HCT116 (cell line): ENCODE results near the gene NHLH1. TPM values are rescaled to one million over a fixed set of nuclear protein-coding genes. Genes with fewer than 3 reads are reported as not detected.

Experiments
- ATAC-seq: fragments of 200-7000 bp; cut with Tn5 transposase; 2 replicates; pipeline ENCODE4 v1.9.1; 2020; ENCODE audit warnings: mild to moderate bottlenecking, moderate library complexity
- BruUV-seq: library from RNA; stranded (reverse); fragments of 400-500 nt; replicated peaks from 2 replicates; lab custom pipeline; 2021; lab: Mats Ljungman, UMichigan
- CTCF ChIA-PET: fragments of 300-600 bp; sonication (Branson Sonifier 250); formaldehyde crosslinking; loops from one replicate; lab custom pipeline; 2021; ENCODE audit warnings: antibody characterized with exemption; lab: Charles Lee
- POLR2A ChIA-PET: fragments of 300-600, 350-600 bp; sonication (Branson Sonifier 250); formaldehyde crosslinking; loops from one replicate; lab custom pipeline; 2021; ENCODE audit warnings: antibody characterized with exemption; lab: Charles Lee
- RAD21 ChIA-PET, 2 experiments: fragments of 300-600 bp; sonication (Branson Sonifier 250); formaldehyde crosslinking; loops; one replicate each; lab custom pipeline; 2023; ENCODE audit warnings: low total read pairs in 2 of 2; ENCODE audit not compliant: uncharacterized antibody in 2 of 2, unreplicated experiment in 2 of 2, low non-redundant PET in 1 of 2; lab: Charles Lee
- DNase-seq: peaks from one replicate; pipeline ENCODE4 v3.0.0-alpha.2; 2010; ENCODE audit warnings: low read depth, low spot score
- H2AFZ ChIP-seq: fragments of 200-600 bp; shearing (Covaris generic), sonication (generic); 2 replicates; pipeline ENCODE4 v1.6.1; 2017; ENCODE audit warnings: low read depth, mixed run types, mixed read lengths, antibody characterized with exemption, low read length; ENCODE audit not compliant: poor library complexity, severe bottlenecking
- H3K27ac ChIP-seq: 2 replicates; pipeline ENCODE4 v1.5.1; 2012; ENCODE audit warnings: low read depth, low read length
- H3K27me3 ChIP-seq: fragments of 200-600 bp; sonication (generic); 2 replicates; pipeline ENCODE4 v1.6.1; 2016; ENCODE audit warnings: mixed run types, low read length, mixed read lengths; ENCODE audit not compliant: insufficient read depth
- H3K36me3 ChIP-seq, 2 experiments: fragments of 200-500 bp in 1 of 2; fragments of 200-600 bp in 1 of 2; sonication (Bioruptor generic) in 1 of 2; sonication (generic) in 1 of 2; 2 replicates each; pipeline versions ENCODE4 v1.5.1 to v1.6.1; 2014 to 2016; ENCODE audit warnings: low read length in 2 of 2, inconsistent platforms in 1 of 2, mixed read lengths in 1 of 2, mixed run types in 1 of 2; ENCODE audit not compliant: insufficient read depth in 2 of 2, control insufficient read depth in 1 of 2
- H3K4me1 ChIP-seq, 2 experiments: fragments of 200-600 bp in 1 of 2; sonication (generic) in 1 of 2; 2 replicates each; pipeline versions ENCODE4 v1.5.1 to v1.6.1; 2012 to 2017; ENCODE audit warnings: low read length in 2 of 2, inconsistent platforms in 1 of 2, mild to moderate bottlenecking in 1 of 2, mixed read lengths in 1 of 2, mixed run types in 1 of 2, moderate library complexity in 1 of 2; ENCODE audit not compliant: insufficient read depth in 2 of 2, control insufficient read depth in 1 of 2
- H3K4me2 ChIP-seq: fragments of 200-600 bp; sonication (generic); 2 replicates; pipeline ENCODE4 v1.6.1; 2017; ENCODE audit warnings: mixed run types, low read length, mixed read lengths
- H3K4me3 ChIP-seq, 2 experiments: fragments of 200-600 bp in 1 of 2; sonication (generic) in 1 of 2; replicated peaks in 1 of 2; 2 replicates each; pipeline ENCODE4 v1.5.1; 2011 to 2016; ENCODE audit warnings: low read length in 2 of 2, control low read depth in 1 of 2, low read depth in 1 of 2, mild to moderate bottlenecking in 1 of 2, mixed read lengths in 1 of 2, mixed run types in 1 of 2
- H3K79me2 ChIP-seq: fragments of 200-600 bp; sonication (generic); 2 replicates; pipeline ENCODE4 v1.6.1; 2017; ENCODE audit warnings: mild to moderate bottlenecking, mixed run types, low read length, moderate library complexity, mixed read lengths; ENCODE audit not compliant: insufficient read depth
- H3K9ac ChIP-seq: fragments of 200-600 bp; sonication (generic); 2 replicates; pipeline ENCODE4 v1.6.1; 2016; ENCODE audit warnings: low read length, mixed read lengths
- H3K9me2 ChIP-seq: fragments of 200-600 bp; sonication (generic), shearing (Covaris generic); 2 replicates; pipeline ENCODE4 v1.6.1; 2017; ENCODE audit warnings: mixed run types, mild to moderate bottlenecking, moderate library complexity; ENCODE audit not compliant: insufficient read depth
- H3K9me3 ChIP-seq, 2 experiments: fragments of 200-500 bp in 1 of 2; fragments of 200-600 bp in 1 of 2; sonication (Bioruptor generic) in 1 of 2; sonication (generic) in 1 of 2; 2 replicates each; pipeline ENCODE4 v1.6.1; 2014 to 2017; ENCODE audit warnings: low read length in 2 of 2, mixed read lengths in 2 of 2, inconsistent platforms in 1 of 2, low read depth in 1 of 2, mild to moderate bottlenecking in 1 of 2, mixed run types in 1 of 2, moderate library complexity in 1 of 2; ENCODE audit not compliant: control insufficient read depth in 1 of 2, insufficient read depth in 1 of 2
- H4K20me1 ChIP-seq: fragments of 200-600 bp; sonication (generic), shearing (Covaris generic); 2 replicates; pipeline ENCODE4 v1.6.1; 2017; ENCODE audit warnings: mixed run types, mild to moderate bottlenecking, moderate library complexity; ENCODE audit not compliant: insufficient read depth
- CBX3 ChIP-seq: IDR thresholded peaks from 2 replicates; pipeline ENCODE4 v1.6.1; 2012; ENCODE audit warnings: low read depth
- ELF1 ChIP-seq: IDR thresholded peaks from 2 replicates; pipeline ENCODE4 v1.6.1; 2012; ENCODE audit warnings: low read depth, borderline replicate concordance
- FOSL1 ChIP-seq: IDR thresholded peaks from 2 replicates; pipeline ENCODE4 v1.6.1; 2012; ENCODE audit warnings: low read depth
- POLR2AphosphoS5 ChIP-seq: IDR thresholded peaks from 2 replicates; pipeline ENCODE4 v1.6.1; 2011; ENCODE audit warnings: mild to moderate bottlenecking, low read depth, low read length, moderate library complexity
- SP1 ChIP-seq: IDR thresholded peaks from 2 replicates; pipeline ENCODE4 v1.6.1; 2012; ENCODE audit warnings: low read depth
- SRF ChIP-seq: IDR thresholded peaks from 2 replicates; pipeline ENCODE4 v1.6.1; 2012; ENCODE audit warnings: low read depth
- TCF7L2 ChIP-seq: IDR thresholded peaks from 2 replicates; pipeline ENCODE4 v1.7.0; 2011; ENCODE audit warnings: borderline replicate concordance, inconsistent platforms; ENCODE audit not compliant: insufficient read depth, insufficient read length; ENCODE audit errors: extremely low read depth
- ZNF274 ChIP-seq: fragments of 200-500 bp; sonication (Bioruptor generic); IDR thresholded peaks from 2 replicates; pipeline ENCODE4 v1.6.1; 2014; ENCODE audit warnings: mild to moderate bottlenecking, low read depth, low read length, inconsistent platforms
- intact Hi-C: fragments of 100-400 bp; cut with micrococcal nuclease; formaldehyde crosslinking; loops from 2 replicates; pipeline ENCODE4 v1.10.0; 2022
- total RNA-seq: library from RNA; stranded (reverse); gene quantifications from one replicate; pipeline ENCODE4 v1.2.1, GENCODE V29; 2021; ENCODE audit not compliant: unreplicated experiment
- TF ChIP-seq, protein P1 (sequence below), 3 experiments: fragments of 200-600 bp in 1 of 3; sonication (generic) in 1 of 3; IDR thresholded peaks in 2 of 3; conservative IDR thresholded peaks in 1 of 3; 2 replicates each; pipeline ENCODE4 v1.5.1; 2012 to 2017; ENCODE audit warnings: low read depth in 2 of 3, low read length in 2 of 3, antibody characterized with exemption in 1 of 3, borderline replicate concordance in 1 of 3, control low read depth in 1 of 3, mild to moderate bottlenecking in 1 of 3, mixed read lengths in 1 of 3, mixed run types in 1 of 3, moderate library complexity in 1 of 3; ENCODE audit not compliant: insufficient read depth in 1 of 3
- TF ChIP-seq, protein P2 (sequence below): IDR thresholded peaks from 2 replicates; pipeline ENCODE4 v1.6.1; 2011; ENCODE audit warnings: mild to moderate bottlenecking, low read length, moderate library complexity; ENCODE audit not compliant: insufficient replicate concordance; ENCODE audit errors: extremely low read depth
- TF ChIP-seq, protein P3 (sequence below): IDR thresholded peaks from 2 replicates; pipeline ENCODE4 v1.6.1; 2012

Gene NHLH1
- total RNA-seq, 1 experiment from 2014 or later = 0.12 TPM

DNA sequence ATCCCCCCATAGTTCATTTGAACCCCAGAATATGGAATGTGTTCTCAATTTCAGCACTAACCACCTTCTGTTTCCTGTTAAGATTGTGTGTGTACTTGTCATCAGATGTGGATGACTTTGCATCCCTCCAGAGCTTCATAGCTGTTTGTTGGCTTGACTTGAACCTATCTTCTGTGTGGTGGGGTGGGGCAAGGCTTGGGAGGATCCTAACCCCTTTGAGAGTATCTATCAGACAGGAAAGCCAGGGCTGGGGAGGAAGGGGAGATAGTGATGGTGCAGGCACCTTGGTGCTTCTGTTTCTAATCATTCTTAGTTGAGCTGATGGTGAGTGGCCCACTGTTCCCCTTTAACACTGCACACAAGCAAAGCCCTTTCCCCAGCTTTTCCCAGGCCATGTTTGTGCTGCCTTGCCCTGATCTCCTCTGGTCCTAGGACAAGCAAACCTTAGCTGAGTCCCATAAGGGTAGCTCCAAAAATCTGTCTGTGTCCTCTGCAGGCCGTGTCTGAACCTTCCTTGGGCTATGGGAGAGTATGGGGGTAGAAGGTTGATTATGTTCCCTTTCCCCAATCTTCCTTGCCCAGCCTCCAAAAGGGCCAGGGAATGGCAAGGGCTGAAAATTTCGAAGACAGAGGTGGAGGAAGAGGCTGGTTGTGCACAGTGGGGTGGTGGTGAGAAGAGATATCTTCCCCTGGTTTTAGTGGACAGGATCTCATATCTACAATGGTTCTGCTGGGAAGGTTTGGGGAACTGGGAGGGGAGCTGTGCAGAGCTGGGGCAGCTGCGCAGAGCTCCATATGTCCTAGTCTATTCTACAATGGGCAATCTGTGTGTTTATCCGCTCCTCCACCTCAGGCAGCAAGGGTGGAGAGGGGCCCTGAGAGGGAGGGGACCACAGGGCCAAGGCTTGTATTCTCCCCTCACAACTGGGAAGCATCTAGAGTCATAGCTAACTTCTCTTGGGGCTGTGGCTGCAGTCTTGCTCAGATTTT is 1.4 kb downstream of the NHLH1 start:
- Histone ChIP-seq H3K9me2 (no peaks in the 10 kb centered on the region), H3K4me3 (no peak overlapping the region), H2AFZ (no peak overlapping the region), H3K9me3 (no peaks in the 10 kb centered on the region), H3K4me2 (no peak overlapping the region), H3K27me3 (no peaks in the 10 kb centered on the region), H3K36me3 (no peaks in the 10 kb centered on the region), H3K79me2 (no peaks in the 10 kb centered on the region), H3K9ac (no peak overlapping the region), H4K20me1 (no peaks in the 10 kb centered on the region), H3K4me1 (no peaks in the 10 kb centered on the region), H3K27ac (no peak overlapping the region)
- TF ChIP-seq, protein P1, sequence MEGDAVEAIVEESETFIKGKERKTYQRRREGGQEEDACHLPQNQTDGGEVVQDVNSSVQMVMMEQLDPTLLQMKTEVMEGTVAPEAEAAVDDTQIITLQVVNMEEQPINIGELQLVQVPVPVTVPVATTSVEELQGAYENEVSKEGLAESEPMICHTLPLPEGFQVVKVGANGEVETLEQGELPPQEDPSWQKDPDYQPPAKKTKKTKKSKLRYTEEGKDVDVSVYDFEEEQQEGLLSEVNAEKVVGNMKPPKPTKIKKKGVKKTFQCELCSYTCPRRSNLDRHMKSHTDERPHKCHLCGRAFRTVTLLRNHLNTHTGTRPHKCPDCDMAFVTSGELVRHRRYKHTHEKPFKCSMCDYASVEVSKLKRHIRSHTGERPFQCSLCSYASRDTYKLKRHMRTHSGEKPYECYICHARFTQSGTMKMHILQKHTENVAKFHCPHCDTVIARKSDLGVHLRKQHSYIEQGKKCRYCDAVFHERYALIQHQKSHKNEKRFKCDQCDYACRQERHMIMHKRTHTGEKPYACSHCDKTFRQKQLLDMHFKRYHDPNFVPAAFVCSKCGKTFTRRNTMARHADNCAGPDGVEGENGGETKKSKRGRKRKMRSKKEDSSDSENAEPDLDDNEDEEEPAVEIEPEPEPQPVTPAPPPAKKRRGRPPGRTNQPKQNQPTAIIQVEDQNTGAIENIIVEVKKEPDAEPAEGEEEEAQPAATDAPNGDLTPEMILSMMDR (IDR thresholded peaks at IDR 0.05 in 2 of 3, conservative IDR thresholded peaks at IDR 0.05 in 1 of 3; ENCODE audit: borderline replicate concordance in 1 of 3, insufficient read depth in 1 of 3, low read depth in 2 of 3, low read length in 2 of 3) = no peak
- TF ChIP-seq SRF (no peak), POLR2AphosphoS5 (no peak), ZNF274 (no peak), FOSL1 (no peak), ELF1 (no peak), TCF7L2 (no peak), CBX3 (no peak), SP1 (no peak)
- TF ChIP-seq, protein P2, sequence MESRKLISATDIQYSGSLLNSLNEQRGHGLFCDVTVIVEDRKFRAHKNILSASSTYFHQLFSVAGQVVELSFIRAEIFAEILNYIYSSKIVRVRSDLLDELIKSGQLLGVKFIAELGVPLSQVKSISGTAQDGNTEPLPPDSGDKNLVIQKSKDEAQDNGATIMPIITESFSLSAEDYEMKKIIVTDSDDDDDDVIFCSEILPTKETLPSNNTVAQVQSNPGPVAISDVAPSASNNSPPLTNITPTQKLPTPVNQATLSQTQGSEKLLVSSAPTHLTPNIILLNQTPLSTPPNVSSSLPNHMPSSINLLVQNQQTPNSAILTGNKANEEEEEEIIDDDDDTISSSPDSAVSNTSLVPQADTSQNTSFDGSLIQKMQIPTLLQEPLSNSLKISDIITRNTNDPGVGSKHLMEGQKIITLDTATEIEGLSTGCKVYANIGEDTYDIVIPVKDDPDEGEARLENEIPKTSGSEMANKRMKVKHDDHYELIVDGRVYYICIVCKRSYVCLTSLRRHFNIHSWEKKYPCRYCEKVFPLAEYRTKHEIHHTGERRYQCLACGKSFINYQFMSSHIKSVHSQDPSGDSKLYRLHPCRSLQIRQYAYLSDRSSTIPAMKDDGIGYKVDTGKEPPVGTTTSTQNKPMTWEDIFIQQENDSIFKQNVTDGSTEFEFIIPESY = no peak
- TF ChIP-seq, protein P3, sequence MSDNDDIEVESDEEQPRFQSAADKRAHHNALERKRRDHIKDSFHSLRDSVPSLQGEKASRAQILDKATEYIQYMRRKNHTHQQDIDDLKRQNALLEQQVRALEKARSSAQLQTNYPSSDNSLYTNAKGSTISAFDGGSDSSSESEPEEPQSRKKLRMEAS = no peak
- POLR2A ChIA-PET = no interaction called here
- ATAC-seq = no peak
- RAD21 ChIA-PET = no interaction called here
- DNase-seq = no peak
- CTCF ChIA-PET = interaction anchor here (2.9 kb wide), 1 partner anchor 8 kb away, joined by 13 read pairs; no protein-coding TSS in a partner anchor
- BruUV-seq = no TSS peak
- intact Hi-C loops = no loop called here
